ENCODE data around the gene ECE1.
"Not testable (repeated sequence)": the region's sequence is repeated elsewhere in the genome, so short reads cannot be mapped to it uniquely, and the experiment has no call there.

ECE1 gene

DNA sequence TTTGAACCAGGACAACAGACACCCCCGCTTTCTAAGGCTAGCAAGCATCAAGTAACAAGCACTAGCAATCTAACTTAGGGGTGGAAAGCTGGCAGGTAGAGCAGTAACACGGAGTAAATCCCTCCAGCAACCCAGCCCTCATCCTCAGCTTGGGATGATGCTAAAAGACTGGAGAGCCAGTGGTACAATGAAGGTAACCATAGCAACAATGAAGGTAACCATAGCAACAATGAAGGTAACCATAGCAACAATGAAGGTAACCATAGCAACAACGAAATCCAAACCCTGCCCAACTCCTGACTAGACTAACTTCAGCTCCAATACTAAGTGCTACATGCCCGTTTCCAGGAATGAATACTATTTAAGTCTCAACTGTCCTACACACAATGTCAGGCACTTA lies 91.3 kb downstream of the ECE1 start:
- DNase-seq: no peak
- in situ Hi-C loops (cut with HindIII; ENCODE audit: low pct_ligation_motif_present, low sequenced_read_pairs): loop anchor here (25.0 kb wide), 1 partner anchor 212 kb away; no protein-coding TSS in a partner anchor

DNA sequence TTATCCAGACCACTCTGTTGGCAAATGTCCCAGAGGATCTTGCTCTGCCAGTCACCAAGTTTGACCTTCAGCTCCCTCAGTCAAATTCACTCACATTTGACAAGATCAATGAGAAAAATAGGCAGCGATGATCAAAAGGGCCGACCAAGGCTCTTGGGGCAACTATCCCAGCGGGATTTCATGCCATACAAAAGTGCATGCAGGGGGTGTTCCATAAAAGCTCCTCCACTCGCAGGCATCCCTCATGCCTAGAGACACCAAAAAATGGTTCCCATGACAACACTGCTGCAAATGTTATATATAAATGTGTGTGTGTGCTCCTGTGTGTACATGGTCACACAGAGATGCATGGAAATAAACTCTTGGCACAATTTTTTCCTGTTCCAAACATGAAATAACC lies 97.4 kb downstream of the ECE1 start:
- no peak for DNase-seq
- H3K4me3 ChIP-seq (ENCODE audit: low read depth, low read length): no peak overlapping the region
- TF ChIP-seq, protein P1, sequence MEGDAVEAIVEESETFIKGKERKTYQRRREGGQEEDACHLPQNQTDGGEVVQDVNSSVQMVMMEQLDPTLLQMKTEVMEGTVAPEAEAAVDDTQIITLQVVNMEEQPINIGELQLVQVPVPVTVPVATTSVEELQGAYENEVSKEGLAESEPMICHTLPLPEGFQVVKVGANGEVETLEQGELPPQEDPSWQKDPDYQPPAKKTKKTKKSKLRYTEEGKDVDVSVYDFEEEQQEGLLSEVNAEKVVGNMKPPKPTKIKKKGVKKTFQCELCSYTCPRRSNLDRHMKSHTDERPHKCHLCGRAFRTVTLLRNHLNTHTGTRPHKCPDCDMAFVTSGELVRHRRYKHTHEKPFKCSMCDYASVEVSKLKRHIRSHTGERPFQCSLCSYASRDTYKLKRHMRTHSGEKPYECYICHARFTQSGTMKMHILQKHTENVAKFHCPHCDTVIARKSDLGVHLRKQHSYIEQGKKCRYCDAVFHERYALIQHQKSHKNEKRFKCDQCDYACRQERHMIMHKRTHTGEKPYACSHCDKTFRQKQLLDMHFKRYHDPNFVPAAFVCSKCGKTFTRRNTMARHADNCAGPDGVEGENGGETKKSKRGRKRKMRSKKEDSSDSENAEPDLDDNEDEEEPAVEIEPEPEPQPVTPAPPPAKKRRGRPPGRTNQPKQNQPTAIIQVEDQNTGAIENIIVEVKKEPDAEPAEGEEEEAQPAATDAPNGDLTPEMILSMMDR (IDR thresholded peaks at IDR 0.05; ENCODE audit: low read depth, low read length, missing control alignments): no peak
- in situ Hi-C loops (cut with HindIII; ENCODE audit: low pct_ligation_motif_present, low sequenced_read_pairs): loop anchor here (25.0 kb wide), 1 partner anchor 206 kb away; no protein-coding TSS in a partner anchor
- H3K27ac ChIP-seq: no peak overlapping the region
- no peaks in the 10 kb centered on the region for H3K36me3 ChIP-seq (replicated peaks)
- H3K27me3 ChIP-seq (replicated peaks): no peaks in the 10 kb centered on the region

More for the DNA sequence above, 91.3 kb downstream of the ECE1 start:
- TF ChIP-seq, protein P1 (IDR thresholded peaks at IDR 0.05; ENCODE audit: low read depth, low read length, missing control alignments): no peak
- H3K27ac ChIP-seq: no peak overlapping the region
- no peaks in the 10 kb centered on the region for H3K27me3 ChIP-seq (replicated peaks)
- no peak overlapping the region for H3K4me3 ChIP-seq (ENCODE audit: low read depth, low read length)
- no peaks in the 10 kb centered on the region for H3K36me3 ChIP-seq (replicated peaks)

DNA sequence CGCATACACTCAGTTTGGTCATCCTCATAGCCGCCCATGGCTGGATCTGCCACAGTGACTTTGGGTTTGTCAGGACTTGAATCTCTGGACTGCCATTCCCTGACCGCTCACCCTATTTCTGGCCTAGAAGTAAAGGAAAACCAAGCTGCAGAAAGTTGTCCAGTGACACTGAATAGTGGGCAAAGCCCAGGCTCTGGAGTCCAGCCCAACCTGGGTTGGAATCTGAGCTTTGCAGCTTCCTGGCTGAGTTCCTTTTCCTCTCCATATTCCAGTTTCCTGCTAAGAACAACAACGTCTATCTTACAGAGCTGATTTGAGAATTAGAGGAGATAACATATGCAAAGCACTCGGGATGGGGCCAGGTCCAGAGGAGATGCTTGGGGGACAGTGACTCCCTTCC lies 98.0 kb downstream of the ECE1 start:
- Histone ChIP-seq H3K27ac (no peak overlapping the region), H3K36me3 (replicated peaks) (no peaks in the 10 kb centered on the region), H3K4me3 (ENCODE audit: low read depth, low read length) (no peak overlapping the region), H3K27me3 (replicated peaks) (no peaks in the 10 kb centered on the region)
- TF ChIP-seq, protein P1 (IDR thresholded peaks at IDR 0.05; ENCODE audit: low read depth, low read length, missing control alignments): no peak
- no peak for DNase-seq
- in situ Hi-C loops (cut with HindIII; ENCODE audit: low pct_ligation_motif_present, low sequenced_read_pairs): loop anchor here (25.0 kb wide), 1 partner anchor 205 kb away; no protein-coding TSS in a partner anchor

DNA sequence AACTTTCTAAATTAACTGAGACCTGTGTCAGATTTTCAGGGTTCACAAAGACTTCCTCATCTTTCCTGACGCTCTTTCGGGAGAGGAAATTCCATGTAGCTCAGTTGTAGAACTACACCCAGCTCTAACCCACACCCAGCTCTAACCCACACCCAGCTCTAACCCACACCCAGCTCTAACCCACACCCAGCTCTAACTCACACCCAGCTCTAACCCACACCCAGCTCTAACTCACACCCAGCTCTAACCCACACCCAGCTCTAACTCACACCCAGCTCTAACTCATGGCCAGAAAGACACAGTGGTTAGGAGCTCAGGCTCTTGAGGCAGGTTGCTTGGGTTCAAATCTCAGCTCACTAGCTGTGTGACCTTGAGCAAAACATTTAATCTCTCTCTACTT lies 99.5 kb downstream of the ECE1 start:
- not testable (repeated sequence) for H3K4me3 ChIP-seq (ENCODE audit: low read depth, low read length); H3K36me3 ChIP-seq (replicated peaks); H3K27me3 ChIP-seq (replicated peaks); DNase-seq; H3K27ac ChIP-seq
- in situ Hi-C loops (cut with HindIII; ENCODE audit: low pct_ligation_motif_present, low sequenced_read_pairs): loop anchor here (25.0 kb wide), 1 partner anchor 203 kb away; no protein-coding TSS in a partner anchor

DNA sequence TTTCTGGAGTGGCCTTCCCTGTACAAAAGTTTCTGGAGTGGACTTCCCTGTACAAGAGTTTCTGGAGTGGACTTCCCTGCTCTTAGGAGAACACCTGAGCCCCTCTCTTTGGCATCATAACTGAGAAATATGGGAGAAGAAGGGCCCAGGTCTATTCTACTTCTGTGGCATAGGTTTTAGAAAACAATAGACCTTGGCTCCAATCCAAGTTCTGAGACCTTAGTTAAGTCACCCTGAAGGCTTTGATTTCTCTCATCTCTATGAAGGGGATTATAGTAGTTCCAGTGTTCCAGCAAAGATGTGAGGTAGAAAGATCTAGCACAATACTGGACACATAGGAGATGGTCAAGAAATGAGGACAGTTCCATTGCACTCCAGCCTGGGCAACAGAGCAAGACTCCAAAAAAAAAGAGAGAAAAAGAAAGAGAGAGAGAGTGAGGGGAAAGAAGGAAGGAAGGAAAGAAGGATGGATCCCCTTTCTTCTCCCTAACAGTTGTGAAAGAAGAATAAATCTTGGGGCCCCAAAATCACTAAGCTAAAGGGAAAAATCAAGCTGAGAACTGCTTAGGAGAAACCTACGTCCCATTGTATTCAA lies 100.3 kb downstream of the ECE1 start:
- no peak for DNase-seq
- H3K36me3 ChIP-seq (replicated peaks): no peaks in the 10 kb centered on the region
- in situ Hi-C loops (cut with HindIII; ENCODE audit: low pct_ligation_motif_present, low sequenced_read_pairs): loop anchor here (25.0 kb wide), 1 partner anchor 203 kb away; no protein-coding TSS in a partner anchor
- TF ChIP-seq, protein P1 (IDR thresholded peaks at IDR 0.05; ENCODE audit: low read depth, low read length, missing control alignments): no peak
- no peaks in the 10 kb centered on the region for H3K27me3 ChIP-seq (replicated peaks)
- H3K27ac ChIP-seq: no peak overlapping the region
- no peak overlapping the region for H3K4me3 ChIP-seq (ENCODE audit: low read depth, low read length)

DNA sequence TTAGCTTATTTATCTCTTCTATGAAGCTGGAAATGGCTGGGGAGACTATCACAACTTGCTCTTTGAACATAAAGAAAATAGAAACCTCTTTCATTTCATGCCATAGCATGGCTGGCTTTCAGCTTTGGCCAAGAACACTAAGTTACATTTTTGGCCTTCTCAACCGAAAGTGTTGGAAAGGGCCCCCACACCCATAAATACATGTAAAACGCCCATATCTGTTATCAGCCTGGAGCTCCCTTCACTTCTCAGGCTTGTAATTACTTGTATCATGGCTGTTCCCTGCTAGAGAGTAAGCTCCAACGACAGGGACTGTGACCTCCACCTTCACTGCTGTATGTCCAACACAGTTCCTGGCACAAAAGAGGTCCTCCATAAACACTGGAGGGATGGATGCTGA lies 100.8 kb downstream of the ECE1 start:
- in situ Hi-C loops (cut with HindIII; ENCODE audit: low pct_ligation_motif_present, low sequenced_read_pairs): loop anchor here (25.0 kb wide), 1 partner anchor 202 kb away; no protein-coding TSS in a partner anchor
- TF ChIP-seq, protein P1 (IDR thresholded peaks at IDR 0.05; ENCODE audit: low read depth, low read length, missing control alignments): no peak
- Histone ChIP-seq H3K36me3 (replicated peaks) (no peaks in the 10 kb centered on the region), H3K4me3 (ENCODE audit: low read depth, low read length) (no peak overlapping the region), H3K27me3 (replicated peaks) (no peaks in the 10 kb centered on the region), H3K27ac (no peak overlapping the region)
- no peak for DNase-seq

All from brain microvascular endothelial cell (primary cell).